NCI-H2171 (cell line): ENCODE results near the gene MTA2.
"Not testable (repeated sequence)": the region's sequence is repeated elsewhere in the genome, so short reads cannot be mapped to it uniquely, and the experiment has no call there.

Source experiments
- DNase-seq: peaks from one replicate; lab custom pipeline; 2025; lab: John Stamatoyannopoulos, UW

Gene MTA2

DNA sequence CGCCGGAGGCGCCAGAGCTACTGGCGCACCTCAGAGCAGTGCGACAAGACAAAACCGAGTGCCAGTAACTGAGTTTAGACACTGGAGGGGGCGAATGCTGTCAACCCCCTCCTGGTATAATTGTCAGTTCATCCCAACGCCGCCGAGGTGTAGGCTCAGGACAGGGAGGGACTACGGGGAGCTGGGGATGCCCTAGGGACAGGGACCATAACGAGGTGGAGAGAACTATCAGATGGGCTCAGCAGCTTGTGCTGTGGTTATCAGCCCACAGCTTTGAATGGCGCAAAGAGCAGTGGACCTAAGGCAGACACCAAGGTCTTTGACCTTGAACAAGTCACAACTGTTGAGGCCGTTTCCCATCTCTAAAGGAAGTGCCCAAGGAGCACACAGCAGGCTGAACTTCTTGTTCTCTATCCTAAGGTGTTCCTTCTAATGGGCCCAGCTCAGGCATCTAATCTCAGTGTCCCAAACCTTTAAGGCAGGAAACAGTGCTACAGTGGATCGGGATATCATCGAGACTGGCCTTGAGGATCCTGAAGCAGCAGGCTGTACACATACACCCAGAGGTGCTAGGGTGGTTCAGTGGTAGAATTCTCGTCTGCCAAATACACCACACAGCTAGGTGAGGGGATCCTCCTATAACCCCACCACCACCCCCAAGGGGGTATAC is 9.4 kb downstream of the MTA2 start:
- DNase-seq = no peak

DNA sequence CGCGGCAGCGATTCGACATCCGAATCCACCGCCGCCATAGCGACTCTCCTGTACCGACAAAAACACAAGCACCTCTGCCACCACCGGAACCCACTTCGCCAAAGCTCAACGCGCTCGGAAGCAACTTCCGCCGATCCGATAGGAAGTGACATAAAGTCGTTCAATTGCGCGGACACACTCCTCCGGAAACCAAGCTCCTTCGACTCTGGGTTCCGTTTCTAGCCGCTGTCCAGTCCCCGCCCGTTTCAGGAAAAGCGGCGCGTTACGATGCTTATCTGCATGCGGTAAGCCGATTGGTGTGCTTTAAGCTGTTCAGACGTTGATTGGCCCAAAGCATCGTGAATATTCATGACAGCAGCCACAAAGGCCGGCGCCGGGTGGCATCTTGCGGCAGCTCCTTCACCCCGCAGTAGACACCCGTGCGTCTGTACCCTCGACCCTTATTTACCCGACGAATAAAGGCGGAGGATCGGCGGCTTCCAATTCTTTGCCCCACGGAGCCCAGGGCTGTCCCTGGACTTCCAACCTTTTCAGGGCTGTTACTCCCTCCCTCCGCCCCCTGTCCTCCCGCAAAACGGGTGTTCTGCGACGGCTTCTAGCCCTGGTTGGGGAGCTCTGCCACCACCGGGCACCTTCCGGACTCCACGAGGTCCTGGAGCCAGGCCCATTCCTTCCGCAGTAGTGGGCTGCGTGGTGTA is 10.1 kb downstream of the MTA2 start, which contains the start of gene TUT1:
Gene TUT1, minus strand, starts transcription at position 76 of the 698 bp plus-strand sequence. Its CDS starts 38 bp downstream, at position 38.
- peak; percentile 98 for DNase-seq

- DNase-seq = no peak
Observed at GRCh38 chr11:62588966-62589637, 12.6 kb downstream of the MTA2 start.

DNA sequence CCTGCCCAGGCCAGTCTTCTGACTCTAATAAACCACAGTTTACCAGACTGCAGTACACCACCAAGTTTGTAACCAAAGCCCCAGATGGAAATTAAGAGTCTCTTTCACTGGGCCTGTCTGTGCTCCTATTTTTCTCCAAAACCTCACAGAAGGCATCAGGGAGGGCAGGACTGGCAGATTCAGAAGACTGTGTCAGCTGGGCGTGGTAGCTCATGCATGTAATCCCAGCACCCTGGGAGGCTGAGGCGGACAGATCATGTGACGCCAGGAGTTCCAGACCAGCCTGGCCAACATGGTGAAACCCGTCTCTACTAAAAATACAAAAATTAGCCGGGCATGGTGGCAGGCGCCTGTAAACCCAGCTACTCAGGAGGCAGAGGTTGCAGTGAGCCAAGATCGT is 16.3 kb downstream of the MTA2 start:
- not testable (repeated sequence) for DNase-seq

DNA sequence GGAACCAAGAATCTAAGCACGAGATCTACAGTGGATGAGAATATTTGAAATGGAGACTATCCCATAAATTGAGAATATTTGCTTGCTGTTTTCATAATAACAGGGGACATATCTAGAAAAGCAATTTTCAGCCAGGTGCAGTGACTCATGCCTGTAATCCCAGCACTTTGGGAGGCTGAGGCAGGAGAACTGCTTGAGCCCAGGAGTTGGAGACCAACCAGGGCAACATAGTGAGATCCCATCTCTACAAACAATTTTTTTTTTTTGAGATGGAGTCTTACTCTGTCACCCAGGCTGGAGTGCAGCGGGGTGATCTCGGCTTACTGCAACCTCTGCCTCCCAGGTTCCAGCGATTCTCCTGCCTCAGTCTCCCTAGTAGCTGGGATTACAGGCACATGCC is 19.9 kb downstream of the MTA2 start:
- not testable (repeated sequence) for DNase-seq

- DNase-seq = no peak
Observed at GRCh38 chr11:62580959-62581715, 20.5 kb downstream of the MTA2 start.

- DNase-seq = no peak
Observed at GRCh38 chr11:62579252-62579651, 22.4 kb downstream of the MTA2 start.

DNA sequence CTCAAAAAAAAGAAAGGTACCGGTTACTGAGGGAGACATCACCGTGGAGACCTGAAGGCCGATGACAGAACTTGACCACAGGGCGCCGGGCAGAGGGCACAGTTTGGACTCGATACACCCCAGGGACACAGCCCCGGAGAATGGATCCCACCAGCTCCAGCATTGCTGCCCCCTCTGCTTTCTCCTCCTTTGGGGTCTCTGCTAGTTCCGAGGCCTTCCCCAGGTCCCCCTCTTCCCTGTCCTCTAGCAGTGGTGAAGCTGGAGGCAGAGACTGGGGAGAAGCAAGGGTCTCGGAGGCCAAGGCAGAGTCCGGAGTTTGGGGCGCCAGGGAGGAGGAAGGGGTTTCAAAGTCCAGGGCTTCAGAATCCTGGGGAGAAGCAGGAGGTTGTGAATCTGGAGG is 23.1 kb downstream of the MTA2 start:
- DNase-seq = no peak

- DNase-seq = no peak
Observed at GRCh38 chr11:62577046-62577714, 24.5 kb downstream of the MTA2 start.

DNA sequence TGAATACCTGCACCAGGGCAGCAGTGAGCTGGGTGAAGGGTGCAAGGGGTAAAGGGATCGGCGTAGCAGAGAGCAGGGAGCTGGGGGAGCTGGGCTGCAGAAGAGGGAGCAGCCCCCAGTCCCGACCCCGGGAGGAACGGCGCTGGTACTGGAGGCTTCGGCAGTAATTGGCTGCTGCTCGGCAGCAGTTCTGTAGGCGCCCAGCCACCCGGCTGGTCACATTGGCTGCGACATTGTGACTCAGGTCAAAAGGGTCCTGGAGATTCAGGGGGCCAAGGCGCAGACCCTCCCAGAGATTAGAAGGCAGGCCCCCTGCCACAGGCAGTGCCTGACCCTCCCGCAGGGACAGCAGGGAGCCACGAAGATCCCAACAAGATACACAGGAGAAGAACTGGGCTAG is 25.8 kb downstream of the MTA2 start:
- no peak for DNase-seq

- DNase-seq = no peak
Observed at GRCh38 chr11:62575156-62575555, 26.5 kb downstream of the MTA2 start.

DNA sequence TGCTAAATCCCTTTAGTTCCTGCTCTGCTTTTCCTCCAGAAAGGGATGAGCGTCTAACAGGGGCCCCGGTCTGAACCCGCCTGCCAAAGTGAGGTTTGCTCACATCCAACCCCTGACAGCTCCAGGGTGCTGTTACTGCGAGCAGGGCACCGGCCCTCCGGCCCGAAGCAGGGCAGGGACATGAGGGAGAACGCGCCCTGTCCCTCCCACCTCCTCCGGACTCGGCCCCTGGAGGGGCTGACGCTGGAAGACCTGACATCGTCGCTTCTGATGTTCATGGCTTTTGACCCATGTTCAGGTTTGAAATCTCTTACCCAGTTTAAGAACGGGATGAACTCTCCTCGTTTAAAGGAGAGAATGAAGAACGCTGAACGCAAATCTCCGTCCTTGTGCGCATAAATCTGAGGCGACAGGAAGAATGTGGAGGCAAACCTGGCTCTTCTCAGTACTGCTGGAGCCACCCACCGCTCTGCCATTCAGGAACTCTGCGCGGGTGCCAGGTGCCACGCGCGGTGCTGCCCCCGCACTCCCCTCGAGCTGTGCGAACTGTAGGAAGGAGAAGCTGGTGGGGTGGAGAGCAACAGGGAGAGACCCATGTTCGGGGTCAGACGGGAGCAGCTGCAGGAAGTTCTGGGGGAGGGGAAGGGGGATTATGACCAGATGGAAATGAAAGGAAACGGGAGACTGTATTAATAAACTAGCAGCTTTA is 27.1 kb downstream of the MTA2 start:
- no peak for DNase-seq

DNA sequence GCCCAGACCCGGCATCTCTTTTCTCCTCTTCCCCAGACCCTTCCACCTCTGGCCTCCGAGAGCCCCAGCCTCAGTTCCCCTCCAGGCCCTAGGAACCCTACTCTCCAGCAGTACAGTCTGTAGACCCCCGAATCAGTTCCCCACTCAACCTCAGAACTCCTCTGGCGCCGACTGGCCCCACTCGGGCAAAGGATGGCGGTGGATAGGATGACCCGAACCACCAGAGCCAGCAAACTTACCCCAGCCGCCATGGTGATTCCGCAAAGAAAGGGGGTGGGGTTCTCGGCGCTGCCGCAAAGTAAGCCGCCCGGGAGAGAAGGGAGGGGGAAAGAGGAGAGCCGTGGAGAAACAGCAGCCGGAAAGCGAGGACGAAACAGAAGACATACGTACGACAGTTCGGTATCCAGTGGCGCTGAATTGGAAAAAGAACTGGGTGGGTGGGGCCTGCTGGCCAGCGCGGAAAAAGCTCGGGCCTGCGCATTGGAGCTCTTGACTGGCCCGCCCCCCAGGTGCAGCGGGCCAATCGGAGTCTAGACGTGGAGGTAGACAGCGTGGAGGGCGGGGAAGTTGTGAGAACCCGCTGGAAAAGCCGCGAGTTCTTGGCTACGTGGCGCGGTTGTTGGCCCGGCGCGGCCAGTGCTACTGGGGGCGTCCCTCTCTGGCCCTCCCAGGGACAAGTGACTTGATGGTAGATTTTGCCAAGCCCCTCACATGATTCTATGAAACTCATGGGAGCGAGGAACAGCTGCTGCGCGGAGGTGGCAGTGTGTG is 27.9 kb downstream of the MTA2 start, which contains the start of gene EEF1G:
Gene EEF1G, minus strand, starts transcription at position 300 of the 771 bp plus-strand sequence. Its CDS starts 49 bp downstream, at position 251.
- DNase-seq = peak; percentile 98

DNA sequence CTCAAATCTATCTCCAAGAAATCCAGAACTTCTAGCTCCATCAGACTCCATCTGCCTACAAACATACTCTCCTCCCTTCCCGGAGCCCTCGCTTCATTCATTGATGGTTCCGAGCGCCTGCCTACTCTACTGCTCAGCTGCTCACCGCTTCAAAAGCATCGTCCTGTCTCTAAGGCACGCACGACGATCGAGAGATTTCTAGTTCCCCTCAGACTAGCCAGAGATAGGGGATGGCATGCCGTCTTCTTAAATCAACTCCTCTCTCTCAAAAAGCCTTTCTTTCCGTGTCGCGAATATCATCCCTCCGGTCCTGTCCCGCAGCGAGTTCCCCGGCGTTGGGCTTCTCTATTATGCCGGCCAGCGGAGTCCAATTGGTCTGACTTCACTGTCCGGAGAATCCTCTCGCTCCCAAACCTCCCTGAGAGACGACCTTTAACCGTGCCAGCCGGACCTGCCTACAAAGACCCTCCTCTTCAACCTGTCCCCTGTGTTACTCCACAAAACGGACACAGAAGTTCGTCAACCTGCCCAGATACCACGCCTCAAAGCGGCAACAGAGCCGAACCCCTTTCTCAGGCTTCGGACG is 28.6 kb downstream of the MTA2 start:
- no peak for DNase-seq

- no peak for DNase-seq
Observed at GRCh38 chr11:62572431-62572830, 29.2 kb downstream of the MTA2 start.

DNA sequence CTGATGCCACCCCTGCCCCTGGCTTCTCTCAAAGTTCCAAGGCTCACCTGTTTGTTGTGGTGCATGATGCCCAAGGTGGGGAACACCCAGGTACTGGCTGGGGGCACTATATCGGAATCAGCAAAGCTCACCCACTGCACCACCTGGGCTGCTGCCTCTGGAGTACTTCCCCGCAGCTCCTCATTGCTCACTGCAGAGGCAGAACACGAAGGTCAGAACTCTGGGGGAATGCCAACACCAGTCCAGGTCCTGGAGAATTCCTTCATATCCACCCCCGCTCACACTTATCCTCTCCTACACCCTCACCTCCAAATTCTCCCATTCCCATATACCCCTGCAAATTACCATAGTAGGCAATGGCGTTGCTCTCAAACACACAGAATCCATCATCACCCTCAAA is 30.2 kb downstream of the MTA2 start:
- DNase-seq = not testable (repeated sequence)

DNA sequence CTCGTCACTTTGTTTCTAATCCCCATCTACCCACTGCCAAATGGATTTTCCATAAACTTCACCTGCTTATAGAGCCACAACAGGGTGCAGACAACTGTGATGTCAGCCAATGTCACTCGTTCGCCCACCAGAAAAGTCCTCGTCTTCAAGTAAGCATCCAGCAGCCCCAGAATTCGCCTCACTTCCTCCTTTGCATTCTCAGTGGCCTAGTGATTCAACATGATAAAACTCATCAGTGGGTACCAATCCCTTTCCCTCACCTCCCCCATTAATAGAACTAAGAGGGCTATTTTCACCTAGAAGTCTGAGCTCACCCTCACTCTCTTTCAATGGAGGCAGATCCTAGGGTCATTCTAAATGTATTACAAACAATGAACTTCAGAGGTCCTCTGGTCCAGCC is 30.8 kb downstream of the MTA2 start:
- DNase-seq = not testable (repeated sequence)

DNA sequence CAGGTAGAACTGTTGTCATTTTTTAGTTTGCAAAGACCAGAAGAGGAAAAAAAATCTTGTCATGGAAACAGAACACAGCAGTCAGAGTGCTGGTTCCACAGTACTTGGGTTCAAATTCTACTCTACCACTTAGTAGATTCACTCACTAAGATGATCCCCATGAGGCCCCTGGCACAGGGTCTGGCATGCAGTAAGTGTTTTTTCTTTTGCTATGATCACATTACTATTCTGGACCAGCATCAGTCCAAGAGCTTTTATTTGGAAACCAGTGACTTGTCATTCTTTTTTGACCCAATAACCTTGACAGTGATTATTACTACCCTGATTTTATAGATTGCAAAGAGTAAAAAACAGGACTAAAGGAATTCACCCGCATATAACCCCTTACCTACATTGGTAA is 32.1 kb downstream of the MTA2 start:
- no peak for DNase-seq

GRCh38 chr11:62567018-62567633 is 34.5 kb downstream of the MTA2 start:
- no peak for DNase-seq
